Nasal cavity respiratory epithelium epithelial cell of viscerocranial mucosa (primary cell): ENCODE measurements around the gene OR51I2. TPM values are rescaled to one million over a fixed set of nuclear protein-coding genes. Genes with fewer than 3 reads are reported as not detected.

Experiments
- total RNA-seq: library from RNA; depleted of rRNA; stranded (reverse); fragments of >200 nt; gene quantifications from 2 replicates; pipeline ENCODE4 v1.2.3, GENCODE V29; 2014

OR51I2 gene
- total RNA-seq = not detected in 2 replicates

GRCh38 chr11:5449023-5449422 lies at the start of gene OR51I2:
Gene OR51I2, plus strand, starts transcription at chr11:5449323. Its CDS starts 4,166 bp downstream, at chr11:5453489.

GRCh38 chr11:5421811-5422210 lies 27.3 kb upstream of the OR51I2 start, which contains the start of gene OR51Q1:
Gene OR51Q1, plus strand, starts transcription at chr11:5422111. Its CDS starts 90 bp downstream, at chr11:5422201.

GRCh38 chr11:5441414-5441813 lies 7.7 kb upstream of the OR51I2 start, which contains the start of gene OR51I1:
Gene OR51I1, minus strand, starts transcription at chr11:5441514. Its CDS starts 0 bp downstream, at chr11:5441514.

GRCh38 chr11:5488385-5488784 lies 39.3 kb downstream of the OR51I2 start, which contains the start of gene OR52D1:
Gene OR52D1, plus strand, starts transcription at chr11:5488685. Its CDS starts 22 bp downstream, at chr11:5488707.

Other genes starting within 250 kb of the OR51I2 start
- gene OR51V1, start 248.6 kb upstream of the OR51I2 start, total RNA-seq = not detected in 2 replicates
- gene HBB, start 222.3 kb upstream of the OR51I2 start, total RNA-seq = not detected in 2 replicates
- gene HBD, start 214.8 kb upstream of the OR51I2 start, total RNA-seq = not detected in 2 replicates
- gene HBG1, start 199.5 kb upstream of the OR51I2 start, total RNA-seq = not detected in 2 replicates
- not detected in 2 replicates for gene HBG2, start 194.5 kb upstream of the OR51I2 start, total RNA-seq
- not detected in 2 replicates for gene HBE1, start 179.4 kb upstream of the OR51I2 start, total RNA-seq
- gene OR51B4, start 147.4 kb upstream of the OR51I2 start, total RNA-seq = not detected in 2 replicates
- gene OR51B2, start 125.0 kb upstream of the OR51I2 start, total RNA-seq = not detected in 2 replicates
- not detected in 2 replicates for gene OR51B5, start 105.8 kb upstream of the OR51I2 start, total RNA-seq
- not detected in 2 replicates for gene OR51B6, start 97.8 kb upstream of the OR51I2 start, total RNA-seq
- gene OR51M1, start 65.5 kb upstream of the OR51I2 start, total RNA-seq = not detected in 2 replicates
- gene OR51Q1, start 27.2 kb upstream of the OR51I2 start, total RNA-seq = not detected in 2 replicates
- not detected in 2 replicates for gene OR51I1, start 7.8 kb upstream of the OR51I2 start, total RNA-seq
- not detected in 2 replicates for gene OR52D1, start 39.4 kb downstream of the OR51I2 start, total RNA-seq
- gene UBQLN3, start 60.6 kb downstream of the OR51I2 start, total RNA-seq = not detected in 2 replicates
- gene UBQLNL, start 67.4 kb downstream of the OR51I2 start, total RNA-seq = 0.28 TPM in 1 of 2 replicates, not detected in the other
- 0.36 TPM in 1 of 2 replicates, not detected in the other for gene OR52H1, start 99.2 kb downstream of the OR51I2 start, total RNA-seq
- not detected in 2 replicates for gene OR52B6, start 131.6 kb downstream of the OR51I2 start, total RNA-seq
- 1.0 and 6.8 TPM in 2 replicates for gene TRIM6, start 147.3 kb downstream of the OR51I2 start, total RNA-seq
- gene TRIM34, start 175.7 kb downstream of the OR51I2 start, total RNA-seq = 3.8 and 6.2 TPM in 2 replicates
- 31.1 and 36.0 TPM in 2 replicates for gene TRIM5, start 235.8 kb downstream of the OR51I2 start, total RNA-seq
- 20.8 and 72.0 TPM in 2 replicates for gene TRIM22, start 240.5 kb downstream of the OR51I2 start, total RNA-seq